GM15510 (cell line): ENCODE data around the gene NXN.

Experiments
- POLR2A ChIP-seq: IDR thresholded peaks from 3 replicates; pipeline ENCODE4 v1.6.1; 2011; ENCODE audit warnings: borderline replicate concordance; ENCODE audit not compliant: insufficient read length; ENCODE audit errors: extremely low read depth

Gene NXN

DNA sequence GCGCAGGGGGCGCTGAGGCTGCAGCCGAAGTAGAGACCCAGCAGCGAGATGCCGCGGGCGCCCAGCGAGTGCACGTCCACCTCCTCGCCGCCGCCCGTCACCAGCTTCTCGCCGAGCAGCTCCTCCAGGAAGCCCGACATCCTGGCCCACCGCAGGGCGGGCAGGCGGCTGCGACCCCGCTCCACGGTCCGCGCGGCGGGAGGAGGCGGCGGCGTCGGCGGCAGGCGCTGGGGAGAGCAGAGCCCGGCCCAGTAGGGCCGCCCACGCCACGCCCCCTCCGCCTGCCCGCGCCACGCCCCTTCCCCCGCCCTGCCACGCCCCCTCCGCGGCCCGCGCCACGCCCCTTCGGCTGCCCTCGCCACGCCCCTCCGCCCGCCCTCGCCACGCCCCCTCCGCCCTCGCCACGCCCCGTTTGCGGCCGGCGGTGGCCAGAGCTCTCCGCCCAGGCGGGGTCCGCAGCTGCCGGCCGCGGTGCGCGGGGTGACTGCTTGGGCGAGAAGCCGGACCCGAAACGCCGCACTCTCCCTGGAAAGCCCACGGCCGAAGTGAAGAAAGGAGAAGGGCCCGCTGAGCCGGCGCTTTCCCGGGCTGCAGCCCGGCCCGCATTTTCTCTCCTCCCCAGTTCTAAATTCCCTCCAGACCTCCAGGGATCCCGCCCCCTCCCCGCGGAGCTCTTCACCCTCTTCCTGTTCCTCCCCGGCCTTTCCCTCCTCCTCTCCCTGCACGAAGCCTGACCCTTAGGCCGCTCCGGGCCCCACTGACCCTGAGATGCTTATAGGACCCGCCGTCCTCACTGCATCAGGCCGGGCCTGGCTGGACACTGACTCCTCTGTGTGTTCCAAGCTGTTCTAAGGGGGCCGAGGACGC lies at the start of gene NXN:
TSS of gene NXN (minus strand) at position 238 of the 867 bp plus-strand sequence.
- TF ChIP-seq POLR2A: no peak

DNA sequence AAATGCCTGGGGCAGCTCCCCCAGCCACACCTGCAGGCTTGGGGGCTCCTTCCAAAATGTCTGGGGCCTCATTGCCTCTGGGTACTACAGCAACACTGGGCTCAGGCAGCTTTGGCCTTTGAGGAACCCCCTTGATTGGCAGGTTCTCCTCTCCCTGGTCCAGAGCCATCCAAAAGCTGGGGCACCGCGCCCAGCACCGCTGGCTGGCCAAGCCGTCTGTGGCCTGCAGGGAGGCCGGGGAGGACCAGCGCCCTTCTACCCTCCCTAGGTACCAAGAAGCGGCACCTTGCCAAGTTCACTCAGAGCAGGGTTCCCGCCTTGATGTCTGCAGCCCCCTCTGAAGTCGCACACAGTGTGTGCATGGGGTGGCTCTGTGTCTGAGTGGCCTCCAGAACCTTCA lies 47.5 kb upstream of the NXN start:
- no peak for TF ChIP-seq POLR2A

DNA sequence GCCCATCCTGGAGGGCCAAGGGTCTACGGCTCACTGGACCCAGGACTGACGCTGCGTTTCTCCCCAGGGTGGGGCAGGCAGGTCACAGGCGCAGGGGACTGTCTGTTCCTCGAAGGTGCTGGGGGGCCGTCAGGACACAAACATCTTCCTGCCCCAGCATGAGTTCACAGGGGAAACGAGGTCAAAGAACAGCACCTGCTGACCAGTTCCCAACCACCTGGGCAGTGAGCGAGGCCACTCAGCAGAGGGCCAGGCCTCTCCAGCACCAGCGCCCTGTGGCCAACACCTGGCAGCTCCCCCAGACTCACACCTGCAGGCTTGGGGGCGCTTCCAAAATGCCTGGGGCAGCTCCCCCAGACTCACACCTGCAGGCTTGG lies 47.0 kb upstream of the NXN start:
- no peak for TF ChIP-seq POLR2A

DNA sequence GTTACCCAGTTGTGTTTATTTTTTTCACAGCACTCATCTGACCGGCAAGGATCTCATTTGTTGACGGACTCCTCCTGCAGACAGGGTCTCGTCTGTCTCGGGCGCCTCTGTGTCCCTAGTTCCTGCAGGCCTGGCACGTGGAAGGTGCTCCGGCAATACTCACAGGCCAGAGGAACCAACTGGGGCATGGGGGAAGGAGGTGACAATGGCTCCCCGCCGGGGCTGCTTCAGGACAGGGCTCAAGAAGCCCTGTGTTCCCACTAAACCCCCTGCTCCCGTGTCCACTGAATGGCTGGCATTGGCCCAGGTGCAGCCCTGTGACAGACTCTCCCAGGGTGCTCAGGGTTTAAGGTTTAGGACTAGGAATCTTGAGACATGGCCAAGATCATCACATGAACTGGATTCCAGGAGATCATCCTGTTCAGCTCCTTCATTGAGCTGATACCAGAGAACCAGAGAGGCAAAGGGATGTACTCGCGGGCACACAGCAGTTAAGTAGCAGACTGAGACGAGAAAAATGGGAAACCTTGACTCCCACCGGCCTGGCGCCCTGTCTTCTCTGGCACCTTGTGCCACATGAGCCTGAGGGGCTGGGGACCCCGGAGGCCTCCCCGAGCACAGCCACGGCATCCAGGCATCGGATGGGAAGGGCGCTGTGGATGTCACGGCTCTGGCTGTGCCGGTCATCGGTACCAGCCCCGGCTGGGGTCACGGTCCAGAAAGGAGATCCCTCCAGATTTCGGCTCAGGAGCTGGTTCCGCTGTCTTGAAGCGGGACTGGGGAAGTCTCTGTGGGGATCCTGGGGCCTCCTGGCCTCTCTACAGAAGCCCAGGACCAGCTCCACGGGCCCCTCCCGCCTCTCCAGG lies 46.4 kb upstream of the NXN start:
- no peak for TF ChIP-seq POLR2A

DNA sequence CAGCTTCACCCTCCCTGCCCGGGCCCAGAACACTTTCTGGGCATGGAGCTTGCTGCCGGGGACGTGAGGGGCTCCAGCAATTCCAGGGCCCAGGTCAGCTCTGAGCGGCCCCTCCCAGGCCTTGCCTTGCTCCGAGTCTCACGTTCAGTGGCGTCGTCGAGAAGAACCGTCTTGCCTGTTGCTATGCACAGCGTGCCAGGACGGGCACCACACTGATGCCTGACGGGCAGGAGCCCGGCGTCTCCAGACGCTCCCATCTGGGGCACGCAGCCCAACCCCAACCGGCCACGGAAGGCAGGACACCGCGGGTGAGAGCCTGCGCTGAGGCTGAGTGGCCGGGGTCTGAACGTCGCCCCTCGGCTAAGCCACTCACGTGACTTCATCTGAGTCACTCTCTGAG lies 44.5 kb upstream of the NXN start:
- no peak for TF ChIP-seq POLR2A

DNA sequence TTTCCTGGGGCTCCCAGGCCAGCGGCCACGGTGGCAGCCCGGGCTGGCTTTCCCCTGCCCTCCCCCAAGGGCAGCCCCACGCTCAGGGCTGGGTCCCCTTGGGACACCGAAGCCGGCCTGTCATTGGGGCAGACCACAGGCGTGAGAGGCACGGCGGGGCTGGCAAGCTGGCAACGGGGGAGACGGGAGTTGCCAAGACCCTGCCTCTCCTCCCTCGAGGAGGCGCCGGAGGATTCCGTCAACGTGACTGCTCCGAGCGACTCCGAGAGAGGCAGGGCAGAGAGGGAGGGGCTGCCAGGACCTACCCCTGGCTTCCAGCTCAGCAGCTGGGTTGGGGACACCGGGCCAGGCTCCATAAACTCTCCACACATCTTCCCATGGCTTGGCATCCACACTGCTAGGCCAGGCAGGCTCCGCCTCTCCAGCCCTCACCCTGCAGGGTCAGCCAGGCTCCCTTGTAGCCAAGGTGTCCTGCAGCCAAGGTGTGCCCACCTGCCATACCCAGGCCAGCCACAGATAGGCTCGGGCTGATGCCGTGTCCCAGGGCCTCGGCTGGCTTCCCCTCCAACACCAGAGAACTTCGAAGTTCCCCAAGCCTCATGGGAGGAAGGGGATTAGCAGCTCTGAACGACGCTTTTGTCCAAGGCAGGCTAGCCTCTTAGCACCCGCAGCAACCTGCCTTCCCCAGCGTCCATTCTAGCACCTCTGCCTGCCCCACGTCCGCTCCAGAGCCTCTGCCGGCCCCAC lies 42.9 kb upstream of the NXN start:
- no peak for TF ChIP-seq POLR2A

DNA sequence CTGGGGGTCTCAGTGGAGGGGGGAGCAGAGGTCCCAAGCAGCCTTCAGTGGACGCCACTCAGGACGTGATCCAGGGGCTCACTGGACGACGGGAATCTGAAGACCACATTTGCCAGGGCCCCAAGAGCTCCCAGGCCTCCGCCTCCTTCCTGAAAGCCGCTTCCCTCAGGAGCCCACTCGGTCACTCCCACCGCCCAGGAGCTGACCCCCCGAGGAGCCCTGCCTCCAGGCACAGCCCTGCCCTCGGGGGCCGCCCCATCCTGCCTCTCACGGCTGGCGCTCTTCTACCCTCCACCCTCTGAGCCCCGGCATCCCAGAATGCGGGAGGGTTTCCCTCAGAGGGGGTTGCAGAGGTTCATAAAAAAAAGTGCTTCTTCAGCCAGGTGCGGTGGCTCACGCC lies 41.6 kb upstream of the NXN start:
- no peak for TF ChIP-seq POLR2A

DNA sequence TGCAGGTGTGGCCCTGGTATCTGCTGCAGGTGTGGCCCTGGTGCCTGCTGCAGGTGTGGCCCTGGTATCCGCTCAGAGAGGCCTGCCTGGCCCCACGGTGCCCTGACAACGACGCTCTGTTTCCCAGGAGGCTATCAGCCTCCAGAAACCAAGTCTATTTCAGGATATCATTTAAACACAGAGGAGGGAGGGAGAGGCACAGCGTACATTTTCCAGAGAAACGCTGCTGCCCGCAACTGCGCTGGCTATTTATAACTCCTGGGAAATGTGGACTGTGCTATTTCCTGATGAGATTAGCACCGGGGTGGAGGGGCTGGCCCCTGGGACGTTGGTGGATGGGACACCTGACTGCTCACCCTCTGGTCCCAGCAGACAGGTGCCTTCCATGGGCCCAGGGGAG lies 39.9 kb upstream of the NXN start:
- no peak for TF ChIP-seq POLR2A

DNA sequence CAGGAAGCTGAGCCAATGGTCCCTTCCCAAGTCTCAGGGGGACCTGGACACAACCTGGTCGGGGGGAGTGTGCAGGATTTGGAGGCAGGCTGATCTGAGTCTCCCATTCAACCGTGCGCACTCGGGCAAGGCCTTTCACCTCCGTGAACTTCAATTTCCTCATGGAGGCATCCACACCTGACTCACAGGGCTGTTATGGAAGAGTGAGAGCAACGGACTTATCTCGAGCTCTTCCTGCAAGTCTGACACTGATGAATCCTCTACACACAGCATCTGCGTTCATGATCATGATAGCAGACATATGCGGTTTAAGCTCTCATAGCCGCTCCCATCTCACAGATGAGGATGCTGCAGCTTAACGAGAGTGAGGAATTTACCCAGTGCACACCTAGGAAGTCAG lies 39.0 kb upstream of the NXN start:
- no peak for TF ChIP-seq POLR2A

DNA sequence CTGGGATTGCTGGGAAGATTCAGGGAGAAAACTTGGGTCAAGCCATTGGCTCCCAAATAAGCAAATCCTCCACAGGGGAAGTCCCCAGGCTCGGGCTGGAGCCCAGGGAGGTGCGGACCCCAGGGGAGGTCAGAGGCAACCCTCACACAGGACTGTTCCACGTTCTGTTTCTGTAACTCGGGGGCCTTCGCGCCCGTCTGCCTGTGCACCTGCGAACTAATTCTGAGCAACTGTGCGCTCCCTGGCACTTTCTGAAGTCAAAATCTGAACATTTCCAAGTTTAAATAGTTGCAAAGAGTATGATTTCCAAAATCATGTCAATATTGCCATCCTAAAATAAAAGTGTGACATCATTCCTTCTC lies 34.1 kb upstream of the NXN start:
- TF ChIP-seq POLR2A: no peak

DNA sequence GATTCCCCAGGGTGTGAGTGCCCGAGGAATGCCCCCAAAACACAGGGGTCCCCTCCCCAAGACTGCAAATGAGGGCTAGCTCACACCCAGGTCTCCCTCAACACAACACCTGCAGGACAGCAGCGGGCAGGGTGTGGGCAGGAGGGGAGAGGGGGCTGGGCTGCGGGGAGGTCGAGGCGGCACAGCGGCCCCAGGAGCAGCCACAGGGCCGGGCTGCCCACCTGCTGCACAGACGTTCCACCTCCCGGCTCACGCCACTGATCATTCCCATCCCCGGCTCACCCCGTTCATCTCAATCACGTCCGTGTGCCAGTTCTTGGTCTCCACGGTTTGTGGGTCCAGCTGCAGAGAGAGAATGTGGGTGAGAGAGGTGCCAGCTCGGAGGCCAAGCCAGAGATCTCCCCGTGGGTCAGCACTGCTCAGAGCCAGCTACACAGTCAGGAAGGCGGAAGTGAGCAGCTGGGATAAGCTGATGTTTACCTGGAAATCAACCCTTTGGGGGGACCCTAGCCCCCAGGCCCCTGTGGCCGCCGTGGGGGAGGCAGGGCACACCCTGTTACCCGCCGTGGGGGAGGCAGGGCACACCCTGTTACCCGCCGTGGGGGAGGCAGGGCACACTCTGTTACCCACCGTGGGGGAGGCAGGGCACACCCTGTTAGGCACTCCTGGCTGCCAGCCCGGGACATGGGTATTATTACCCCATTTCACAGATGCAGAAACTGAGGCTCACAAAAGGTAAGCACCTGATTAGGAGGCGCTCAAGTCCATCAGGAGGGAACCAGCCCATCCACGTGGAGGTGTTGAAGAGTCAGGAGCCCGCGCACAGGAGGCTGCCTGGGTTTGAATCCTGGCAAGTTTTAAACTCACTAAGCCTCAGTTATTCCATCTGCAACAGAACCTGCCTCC lies 33.5 kb upstream of the NXN start:
- no peak for TF ChIP-seq POLR2A

DNA sequence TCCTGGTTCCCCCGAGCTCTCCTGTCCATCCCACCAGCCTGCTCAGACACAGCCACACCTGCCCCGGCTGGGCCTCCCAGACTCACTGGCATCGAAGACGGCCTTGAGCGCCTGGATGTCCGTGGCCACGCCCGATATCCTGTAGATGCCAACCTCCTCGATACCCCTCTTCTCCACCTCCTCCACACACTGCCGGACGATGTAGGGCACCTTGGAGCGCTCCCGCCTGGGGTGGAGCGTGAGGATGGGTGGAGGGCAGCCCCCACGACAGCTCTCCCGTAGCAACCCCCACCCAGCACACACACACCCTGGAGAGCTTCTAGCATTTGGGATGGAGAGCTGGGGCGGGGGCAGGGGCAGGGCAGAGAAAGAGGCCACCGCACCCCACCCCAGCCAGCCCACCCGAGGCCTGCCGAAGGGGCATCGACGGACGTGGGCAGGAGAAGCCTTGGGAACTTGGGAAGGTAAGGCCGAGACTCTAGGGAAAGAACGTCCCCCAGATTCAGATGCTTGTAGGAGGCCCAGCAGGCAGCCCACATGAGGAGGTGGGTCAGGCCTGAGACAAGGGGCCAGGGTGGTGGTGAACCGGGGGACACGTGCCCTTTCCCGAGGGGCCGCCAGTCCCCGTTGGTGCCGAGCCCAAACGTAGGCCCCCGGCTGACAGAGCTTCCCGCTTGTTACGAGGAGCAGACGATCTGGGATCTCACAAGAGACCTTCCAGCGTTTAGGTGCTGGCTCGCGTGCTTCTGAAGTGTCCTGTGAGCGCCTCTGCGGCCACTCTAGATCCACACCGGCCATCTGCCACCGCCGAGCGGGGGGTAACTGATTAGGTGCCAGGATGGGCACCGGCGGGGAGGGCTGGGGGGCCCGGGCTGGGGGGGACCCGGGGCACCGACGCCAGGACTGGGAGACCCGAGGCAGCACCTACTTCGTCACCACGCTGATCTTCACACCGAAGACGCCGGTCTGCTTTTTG lies 32.5 kb upstream of the NXN start:
- no peak for TF ChIP-seq POLR2A

DNA sequence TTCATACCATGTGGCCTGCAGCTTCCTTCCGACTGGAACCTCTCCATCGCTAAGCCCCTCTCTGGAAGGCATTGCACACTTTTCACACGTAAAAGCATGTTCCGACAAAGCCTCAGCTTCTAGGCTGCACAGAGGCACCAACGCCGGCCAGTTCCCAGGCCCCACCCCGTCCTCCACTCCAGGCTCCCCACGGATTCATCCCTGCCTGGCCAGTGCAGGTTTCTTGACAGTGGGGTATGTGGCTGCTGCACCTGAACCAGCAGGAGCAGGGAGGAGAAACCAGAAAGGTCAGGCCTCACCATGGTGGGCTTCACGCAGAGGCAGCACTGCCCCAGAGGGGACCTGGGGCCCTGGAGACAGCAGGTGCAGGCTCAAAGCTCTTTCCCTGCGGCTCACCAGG lies 31.6 kb upstream of the NXN start:
- no peak for TF ChIP-seq POLR2A

DNA sequence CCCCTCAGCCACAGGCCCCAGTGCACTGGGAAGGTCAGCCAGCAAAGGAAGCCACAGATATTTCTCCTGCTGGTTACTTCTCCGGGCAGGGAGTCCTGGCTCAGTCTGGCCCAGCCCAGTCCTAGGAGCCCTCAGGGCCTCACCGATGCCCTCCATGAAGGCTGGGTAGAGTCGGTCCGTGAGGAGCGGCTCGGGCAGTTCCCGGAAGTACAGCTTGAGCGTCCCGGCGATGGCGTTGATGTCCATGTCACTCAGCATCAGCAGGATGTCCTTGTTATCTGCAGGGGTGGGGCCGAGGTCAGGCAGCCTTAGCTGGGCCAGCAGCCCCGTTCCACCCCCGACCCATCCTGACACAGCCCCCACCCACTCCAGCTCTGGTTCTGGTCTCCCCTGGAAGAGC lies 31.0 kb upstream of the NXN start:
- TF ChIP-seq POLR2A: no peak

DNA sequence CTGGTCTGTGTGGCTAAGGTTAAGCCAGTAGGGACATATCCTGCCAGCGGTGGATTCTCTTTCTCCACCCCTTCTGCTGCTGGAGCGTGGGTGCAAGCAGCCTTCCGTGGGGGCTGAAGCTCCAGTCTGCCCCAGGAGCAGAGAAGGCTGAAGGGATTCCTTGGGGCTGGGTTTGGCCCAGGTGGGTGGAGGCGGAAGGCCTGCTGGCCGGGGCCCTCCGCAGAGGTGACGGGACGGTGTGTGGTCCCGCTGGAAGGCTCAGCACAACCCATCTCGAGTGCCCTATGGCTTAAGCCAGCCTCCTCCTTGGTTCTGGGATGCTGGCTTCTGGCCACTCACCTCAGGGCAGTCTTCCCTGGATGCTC lies 30.5 kb upstream of the NXN start:
- no peak for TF ChIP-seq POLR2A
